Spleen (tissue), 7 donors: ENCODE measurements around the gene GGA2.

Experiments used
- POLR2A ChIP-seq, 3 donors: fragments of 450-650 bp; IDR thresholded peaks; one replicate each; pipeline ENCODE4 v1.5.1; 2017; ENCODE audit warnings: antibody characterized with exemption in 3 of 3, mild to moderate bottlenecking in 1 of 3
- POLR2AphosphoS5 ChIP-seq, 3 donors: sonication (generic); formaldehyde crosslinking; IDR thresholded peaks; one replicate each; pipeline ENCODE4 v1.5.1; 2017; ENCODE audit warnings: antibody characterized with exemption in 3 of 3
- TF ChIP-seq, protein P1 (sequence below), 11 experiments: fragments of 200-600 bp in 7 of 11; fragments of 450-650 bp in 4 of 11; sonication (generic) in 4 of 11; IDR thresholded peaks in 8 of 11; conservative IDR thresholded peaks in 3 of 11; 1 replicate in 7 of 11; 2 replicates in 4 of 11; pipeline versions ENCODE4 v1.4.0 to v1.8.0; 2016 to 2021; ENCODE audit warnings: antibody characterized with exemption in 11 of 11, inconsistent platforms in 4 of 11, mild to moderate bottlenecking in 1 of 11
- donor health status: DM: no; HTN: no; CAD: no; lungs with moderate emphysema.
- donor health status: DM: no; HTN: no; CAD: no.
- donor health status: DM: no; HTN: no; CAD: no.

DNA sequence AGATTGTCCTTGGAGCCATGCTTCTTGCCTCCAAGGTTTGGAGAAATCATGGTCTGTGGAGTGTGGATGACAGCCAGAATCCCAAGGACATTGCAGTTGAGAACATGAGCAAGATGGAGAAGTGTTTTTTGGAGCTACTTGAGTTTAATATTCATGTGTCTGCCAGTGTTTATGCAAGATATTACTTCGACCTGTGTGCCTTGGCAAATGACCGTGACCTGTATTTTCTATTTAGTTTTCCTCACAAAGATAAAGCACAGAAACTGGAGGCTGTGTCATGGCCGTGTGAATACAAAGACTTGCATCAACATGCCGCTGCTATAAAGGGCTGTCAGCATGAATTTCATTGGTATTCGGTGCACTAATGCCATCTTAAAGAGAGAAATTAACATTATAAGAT lies 9.0 kb downstream of the GGA2 start:
- TF ChIP-seq, protein P1, sequence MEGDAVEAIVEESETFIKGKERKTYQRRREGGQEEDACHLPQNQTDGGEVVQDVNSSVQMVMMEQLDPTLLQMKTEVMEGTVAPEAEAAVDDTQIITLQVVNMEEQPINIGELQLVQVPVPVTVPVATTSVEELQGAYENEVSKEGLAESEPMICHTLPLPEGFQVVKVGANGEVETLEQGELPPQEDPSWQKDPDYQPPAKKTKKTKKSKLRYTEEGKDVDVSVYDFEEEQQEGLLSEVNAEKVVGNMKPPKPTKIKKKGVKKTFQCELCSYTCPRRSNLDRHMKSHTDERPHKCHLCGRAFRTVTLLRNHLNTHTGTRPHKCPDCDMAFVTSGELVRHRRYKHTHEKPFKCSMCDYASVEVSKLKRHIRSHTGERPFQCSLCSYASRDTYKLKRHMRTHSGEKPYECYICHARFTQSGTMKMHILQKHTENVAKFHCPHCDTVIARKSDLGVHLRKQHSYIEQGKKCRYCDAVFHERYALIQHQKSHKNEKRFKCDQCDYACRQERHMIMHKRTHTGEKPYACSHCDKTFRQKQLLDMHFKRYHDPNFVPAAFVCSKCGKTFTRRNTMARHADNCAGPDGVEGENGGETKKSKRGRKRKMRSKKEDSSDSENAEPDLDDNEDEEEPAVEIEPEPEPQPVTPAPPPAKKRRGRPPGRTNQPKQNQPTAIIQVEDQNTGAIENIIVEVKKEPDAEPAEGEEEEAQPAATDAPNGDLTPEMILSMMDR (IDR thresholded peaks at IDR 0.05 in 8 of 11, conservative IDR thresholded peaks at IDR 0.05 in 3 of 11): no peak
- TF ChIP-seq POLR2AphosphoS5 (IDR thresholded peaks at IDR 0.05) (no peak), POLR2A (IDR thresholded peaks at IDR 0.05) (no peak)
